Tibial nerve (tissue), 3 donors: ENCODE results near the gene NDEL1.

ENCODE experiments used
- POLR2A ChIP-seq, 2 donors: fragments of 450-650 bp; IDR thresholded peaks; one replicate each; pipeline ENCODE4 v1.6.1; 2017; ENCODE audit warnings: antibody characterized with exemption in 2 of 2, mild to moderate bottlenecking in 2 of 2, moderate library complexity in 2 of 2
- TF ChIP-seq, protein P1 (sequence below), 5 experiments: fragments of 200-600 bp in 3 of 5; fragments of 450-650 bp in 2 of 5; sonication (generic) in 3 of 5; IDR thresholded peaks; one replicate each; pipeline ENCODE4 v1.5.1; 2016 to 2019; ENCODE audit warnings: antibody characterized with exemption in 5 of 5, mild to moderate bottlenecking in 3 of 5, moderate library complexity in 2 of 5

GRCh38 chr17:8485491-8485890 is 49.8 kb downstream of the NDEL1 start:
- no peak for TF ChIP-seq POLR2A (IDR thresholded peaks at IDR 0.05)
- TF ChIP-seq, protein P1, sequence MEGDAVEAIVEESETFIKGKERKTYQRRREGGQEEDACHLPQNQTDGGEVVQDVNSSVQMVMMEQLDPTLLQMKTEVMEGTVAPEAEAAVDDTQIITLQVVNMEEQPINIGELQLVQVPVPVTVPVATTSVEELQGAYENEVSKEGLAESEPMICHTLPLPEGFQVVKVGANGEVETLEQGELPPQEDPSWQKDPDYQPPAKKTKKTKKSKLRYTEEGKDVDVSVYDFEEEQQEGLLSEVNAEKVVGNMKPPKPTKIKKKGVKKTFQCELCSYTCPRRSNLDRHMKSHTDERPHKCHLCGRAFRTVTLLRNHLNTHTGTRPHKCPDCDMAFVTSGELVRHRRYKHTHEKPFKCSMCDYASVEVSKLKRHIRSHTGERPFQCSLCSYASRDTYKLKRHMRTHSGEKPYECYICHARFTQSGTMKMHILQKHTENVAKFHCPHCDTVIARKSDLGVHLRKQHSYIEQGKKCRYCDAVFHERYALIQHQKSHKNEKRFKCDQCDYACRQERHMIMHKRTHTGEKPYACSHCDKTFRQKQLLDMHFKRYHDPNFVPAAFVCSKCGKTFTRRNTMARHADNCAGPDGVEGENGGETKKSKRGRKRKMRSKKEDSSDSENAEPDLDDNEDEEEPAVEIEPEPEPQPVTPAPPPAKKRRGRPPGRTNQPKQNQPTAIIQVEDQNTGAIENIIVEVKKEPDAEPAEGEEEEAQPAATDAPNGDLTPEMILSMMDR (IDR thresholded peaks at IDR 0.05), result no peak
